Measurements from ENCODE around the gene LARP6.

The LARP6 gene

GRCh38 chr15:70845602-70846360 lies 8.2 kb downstream of the LARP6 start:
- H3K9me2 ChIP-seq (replicated peaks; ENCODE audit: low read depth, low read length) = no peaks in the 10 kb centered on the region

GRCh38 chr15:70837476-70837875 lies 16.5 kb downstream of the LARP6 start:
- no peaks in the 10 kb centered on the region for H3K4me1 ChIP-seq (ENCODE audit: insufficient read depth, low read length, poor library complexity, severe bottlenecking)
- no peak for TF ChIP-seq EZH2phosphoT487 (IDR thresholded peaks at IDR 0.05; ENCODE audit: borderline replicate concordance)
- H3K9ac ChIP-seq (ENCODE audit: low read depth, low read length, poor library complexity, severe bottlenecking) = no peak overlapping the region
- H3F3A ChIP-seq (ENCODE audit: low read depth) = no peaks in the 10 kb centered on the region
- H3K4me2 ChIP-seq (ENCODE audit: low read depth, low read length, poor library complexity, severe bottlenecking) = no peak overlapping the region
- no peaks in the 10 kb centered on the region for H4K20me1 ChIP-seq (ENCODE audit: insufficient read depth, low read length, poor library complexity, severe bottlenecking)
- no peaks in the 10 kb centered on the region for H3K9me2 ChIP-seq (replicated peaks; ENCODE audit: low read depth, low read length)
- no peaks in the 10 kb centered on the region for H3K27me3 ChIP-seq (ENCODE audit: insufficient read depth, low read length, poor library complexity, severe bottlenecking)
- H3K36me3 ChIP-seq (ENCODE audit: insufficient read depth, low read length) = no peaks in the 10 kb centered on the region
- H2AFZ ChIP-seq (ENCODE audit: low read length) = no peak overlapping the region
- H3K79me2 ChIP-seq (ENCODE audit: insufficient read depth, low read length) = no peaks in the 10 kb centered on the region
- no peaks in the 10 kb centered on the region for H3K9me3 ChIP-seq (ENCODE audit: insufficient read depth, low read depth, low read length)
- no peak overlapping the region for H3K4me3 ChIP-seq (ENCODE audit: low read length, poor library complexity, severe bottlenecking)

More at GRCh38 chr15:70845602-70846360, 8.2 kb downstream of the LARP6 start:
- Histone ChIP-seq H2AFZ (ENCODE audit: low read length) (no peak overlapping the region), H3K27me3 (ENCODE audit: insufficient read depth, low read length, poor library complexity, severe bottlenecking) (no peaks in the 10 kb centered on the region), H4K20me1 (ENCODE audit: insufficient read depth, low read length, poor library complexity, severe bottlenecking) (no peaks in the 10 kb centered on the region), H3K79me2 (ENCODE audit: insufficient read depth, low read length) (no peaks in the 10 kb centered on the region), H3K4me3 (ENCODE audit: low read length, poor library complexity, severe bottlenecking) (no peak overlapping the region), H3K9ac (ENCODE audit: low read depth, low read length, poor library complexity, severe bottlenecking) (no peak overlapping the region), H3K4me2 (ENCODE audit: low read depth, low read length, poor library complexity, severe bottlenecking) (no peak overlapping the region), H3F3A (ENCODE audit: low read depth) (no peaks in the 10 kb centered on the region), H3K4me1 (ENCODE audit: insufficient read depth, low read length, poor library complexity, severe bottlenecking) (no peaks in the 10 kb centered on the region), H3K9me3 (ENCODE audit: insufficient read depth, low read depth, low read length) (no peaks in the 10 kb centered on the region), H3K36me3 (ENCODE audit: insufficient read depth, low read length) (no peaks in the 10 kb centered on the region)
- TF ChIP-seq, protein P1, sequence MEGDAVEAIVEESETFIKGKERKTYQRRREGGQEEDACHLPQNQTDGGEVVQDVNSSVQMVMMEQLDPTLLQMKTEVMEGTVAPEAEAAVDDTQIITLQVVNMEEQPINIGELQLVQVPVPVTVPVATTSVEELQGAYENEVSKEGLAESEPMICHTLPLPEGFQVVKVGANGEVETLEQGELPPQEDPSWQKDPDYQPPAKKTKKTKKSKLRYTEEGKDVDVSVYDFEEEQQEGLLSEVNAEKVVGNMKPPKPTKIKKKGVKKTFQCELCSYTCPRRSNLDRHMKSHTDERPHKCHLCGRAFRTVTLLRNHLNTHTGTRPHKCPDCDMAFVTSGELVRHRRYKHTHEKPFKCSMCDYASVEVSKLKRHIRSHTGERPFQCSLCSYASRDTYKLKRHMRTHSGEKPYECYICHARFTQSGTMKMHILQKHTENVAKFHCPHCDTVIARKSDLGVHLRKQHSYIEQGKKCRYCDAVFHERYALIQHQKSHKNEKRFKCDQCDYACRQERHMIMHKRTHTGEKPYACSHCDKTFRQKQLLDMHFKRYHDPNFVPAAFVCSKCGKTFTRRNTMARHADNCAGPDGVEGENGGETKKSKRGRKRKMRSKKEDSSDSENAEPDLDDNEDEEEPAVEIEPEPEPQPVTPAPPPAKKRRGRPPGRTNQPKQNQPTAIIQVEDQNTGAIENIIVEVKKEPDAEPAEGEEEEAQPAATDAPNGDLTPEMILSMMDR (conservative IDR thresholded peaks at IDR 0.05; ENCODE audit: low read length) = no peak
- TF ChIP-seq EZH2phosphoT487 (IDR thresholded peaks at IDR 0.05; ENCODE audit: borderline replicate concordance) = no peak

DNA sequence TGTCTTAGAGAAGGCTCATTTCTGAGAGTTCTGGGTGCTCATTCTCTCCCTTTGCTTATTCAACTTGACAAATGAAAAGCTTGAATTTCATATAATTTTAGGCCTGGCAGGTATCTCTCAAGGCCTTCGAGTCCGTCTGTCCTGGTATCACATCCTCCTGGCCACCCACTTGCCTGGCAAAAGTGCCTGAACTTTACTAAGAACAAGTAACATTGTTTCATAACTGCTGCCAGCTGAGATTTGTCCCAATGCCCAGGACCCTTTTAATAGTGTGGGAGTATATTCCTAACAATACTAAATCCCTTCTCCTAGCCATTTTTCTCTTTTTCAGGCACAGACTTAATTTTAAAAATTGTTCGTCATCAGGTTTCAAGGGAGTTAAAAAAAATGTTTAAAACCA lies 18.1 kb downstream of the LARP6 start:
- H4K20me1 ChIP-seq (ENCODE audit: insufficient read depth, low read length, poor library complexity, severe bottlenecking) = no peaks in the 10 kb centered on the region
- H3K79me2 ChIP-seq (ENCODE audit: insufficient read depth, low read length) = no peaks in the 10 kb centered on the region
- H3K9me3 ChIP-seq (ENCODE audit: insufficient read depth, low read depth, low read length) = no peaks in the 10 kb centered on the region
- H3K27me3 ChIP-seq (ENCODE audit: insufficient read depth, low read length, poor library complexity, severe bottlenecking) = no peaks in the 10 kb centered on the region
- no peak overlapping the region for H3K9ac ChIP-seq (ENCODE audit: low read depth, low read length, poor library complexity, severe bottlenecking)
- H3K4me1 ChIP-seq (ENCODE audit: insufficient read depth, low read length, poor library complexity, severe bottlenecking) = no peaks in the 10 kb centered on the region
- H2AFZ ChIP-seq (ENCODE audit: low read length) = no peak overlapping the region
- no peaks in the 10 kb centered on the region for H3K36me3 ChIP-seq (ENCODE audit: insufficient read depth, low read length)
- TF ChIP-seq EZH2phosphoT487 (IDR thresholded peaks at IDR 0.05; ENCODE audit: borderline replicate concordance) = no peak
- TF ChIP-seq, protein P1 (conservative IDR thresholded peaks at IDR 0.05; ENCODE audit: low read length) = no peak
- H3K4me3 ChIP-seq (ENCODE audit: low read length, poor library complexity, severe bottlenecking) = no peak overlapping the region
- no peaks in the 10 kb centered on the region for H3F3A ChIP-seq (ENCODE audit: low read depth)
- no peaks in the 10 kb centered on the region for H3K9me2 ChIP-seq (replicated peaks; ENCODE audit: low read depth, low read length)
- no peak overlapping the region for H3K4me2 ChIP-seq (ENCODE audit: low read depth, low read length, poor library complexity, severe bottlenecking)

DNA sequence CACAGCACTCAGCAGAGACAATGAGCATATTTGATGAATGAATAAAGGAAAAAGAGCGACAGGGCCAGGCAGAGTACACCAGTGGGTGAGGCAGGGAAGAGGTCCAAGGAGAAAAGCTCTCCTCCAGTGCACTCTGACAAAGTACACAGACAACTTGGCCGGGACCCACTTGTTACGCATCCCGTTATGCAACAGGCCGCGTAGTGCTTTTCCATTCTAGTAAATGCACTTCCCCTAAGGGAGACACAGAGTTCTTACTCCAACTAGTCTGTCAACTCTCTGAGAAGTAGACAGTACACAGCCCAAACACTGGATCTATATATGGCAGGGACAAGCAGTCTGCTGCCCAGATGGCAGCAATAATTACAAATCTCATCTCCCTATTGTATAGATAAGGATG lies 18.5 kb downstream of the LARP6 start:
- Histone ChIP-seq H3K9ac (ENCODE audit: low read depth, low read length, poor library complexity, severe bottlenecking) (no peak overlapping the region), H4K20me1 (ENCODE audit: insufficient read depth, low read length, poor library complexity, severe bottlenecking) (no peaks in the 10 kb centered on the region), H3K4me2 (ENCODE audit: low read depth, low read length, poor library complexity, severe bottlenecking) (no peak overlapping the region), H3F3A (ENCODE audit: low read depth) (no peaks in the 10 kb centered on the region), H3K79me2 (ENCODE audit: insufficient read depth, low read length) (no peaks in the 10 kb centered on the region), H3K9me2 (replicated peaks; ENCODE audit: low read depth, low read length) (no peaks in the 10 kb centered on the region), H3K27me3 (ENCODE audit: insufficient read depth, low read length, poor library complexity, severe bottlenecking) (no peaks in the 10 kb centered on the region), H3K9me3 (ENCODE audit: insufficient read depth, low read depth, low read length) (no peaks in the 10 kb centered on the region), H3K4me1 (ENCODE audit: insufficient read depth, low read length, poor library complexity, severe bottlenecking) (no peaks in the 10 kb centered on the region), H2AFZ (ENCODE audit: low read length) (no peak overlapping the region), H3K4me3 (ENCODE audit: low read length, poor library complexity, severe bottlenecking) (no peak overlapping the region), H3K36me3 (ENCODE audit: insufficient read depth, low read length) (no peaks in the 10 kb centered on the region)
- TF ChIP-seq, protein P1 (conservative IDR thresholded peaks at IDR 0.05; ENCODE audit: low read length) = no peak
- TF ChIP-seq EZH2phosphoT487 (IDR thresholded peaks at IDR 0.05; ENCODE audit: borderline replicate concordance) = no peak

All from Loucy (cell line).